Activated CD4-positive, alpha-beta memory T cell treated with anti-CD3 and anti-CD28 coated beads, Interleukin-2, amount 10 ng/mL, durations not matched to agents 7 days and 5 days (primary cell): ENCODE measurements around the gene RAI14. TPM values are rescaled to one million over a fixed set of nuclear protein-coding genes. Genes with fewer than 3 reads are reported as not detected.

ENCODE experiments used
- CTCF ChIA-PET: fragments of 350-600 bp; sonication (Branson Sonifier 250); formaldehyde crosslinking; loops from one replicate; lab custom pipeline; 2021; ENCODE audit warnings: antibody characterized with exemption, inconsistent platforms; lab: Charles Lee
- POLR2A ChIA-PET: fragments of 350-600 bp; sonication (Branson Sonifier 250); formaldehyde crosslinking; loops from one replicate; lab custom pipeline; 2021; ENCODE audit warnings: antibody characterized with exemption; lab: Charles Lee
- DNase-seq: peaks from one replicate; pipeline ENCODE4 v3.0.0-alpha.2; 2020
- H3K27ac Mint-ChIP-seq: one replicate; pipeline ENCODE4 v1.8.0; 2021; ENCODE audit warnings: mild to moderate bottlenecking, mixed read lengths
- H3K27me3 Mint-ChIP-seq: one replicate; pipeline ENCODE4 v1.8.0; 2021; ENCODE audit warnings: mixed read lengths
- H3K36me3 Mint-ChIP-seq: one replicate; pipeline ENCODE4 v1.8.0; 2021; ENCODE audit warnings: low read depth, mixed read lengths
- H3K4me1 Mint-ChIP-seq: one replicate; pipeline ENCODE4 v1.8.0; 2021; ENCODE audit warnings: mixed read lengths
- H3K4me3 Mint-ChIP-seq: one replicate; pipeline ENCODE4 v1.8.0; 2021; ENCODE audit warnings: mild to moderate bottlenecking, mixed read lengths
- H3K9me3 Mint-ChIP-seq: one replicate; pipeline ENCODE4 v1.8.0; 2021; ENCODE audit warnings: mixed read lengths
- total RNA-seq, 2 experiments: library from RNA; stranded (reverse); gene quantifications; one replicate each; pipeline ENCODE4 v1.2.3, GENCODE V29; 2021

Gene RAI14
- total RNA-seq, 2 experiments from 2014 or later = 0.76 to 1.0 TPM

DNA sequence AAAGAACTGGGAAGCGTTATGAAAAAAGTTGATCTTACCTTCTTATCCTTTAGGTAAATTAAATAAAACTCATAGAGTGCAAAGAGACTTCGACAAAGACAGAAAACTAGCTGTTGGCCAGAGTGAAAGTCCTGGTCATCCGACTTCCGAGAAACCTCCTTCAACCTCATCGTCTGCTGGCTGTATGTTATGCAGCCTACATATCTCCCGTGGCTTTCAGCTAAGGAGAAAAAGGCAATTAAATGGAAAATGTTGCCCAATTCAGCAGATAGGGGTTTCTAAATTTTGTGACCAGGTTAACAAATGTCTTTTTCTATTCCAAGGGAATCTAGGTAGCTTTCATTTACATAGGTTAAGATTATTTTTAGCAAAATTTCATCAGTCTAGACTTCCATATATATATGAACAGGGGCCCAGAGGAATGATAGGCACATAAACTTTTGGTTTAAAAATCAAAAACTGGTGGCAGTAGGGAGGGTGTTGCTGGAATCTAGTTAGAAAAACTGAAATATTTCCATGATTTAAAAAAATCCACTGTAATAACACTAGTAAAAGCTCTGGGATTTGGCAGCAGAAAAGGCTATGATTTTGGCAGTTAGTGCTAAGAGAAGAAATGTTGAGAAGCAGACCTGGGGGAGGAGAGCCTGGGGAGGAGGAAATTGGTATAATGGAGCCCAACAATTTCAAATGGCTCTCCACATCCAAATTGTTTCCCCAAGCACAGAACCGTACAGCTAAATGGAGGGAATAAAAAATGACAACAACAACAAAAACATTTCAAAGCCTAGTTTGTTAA lies 32.1 kb downstream of the RAI14 start:
- Mint-ChIP-seq H3K27ac (no peak overlapping the region), H3K36me3 (no peaks in the 10 kb centered on the region)

DNA sequence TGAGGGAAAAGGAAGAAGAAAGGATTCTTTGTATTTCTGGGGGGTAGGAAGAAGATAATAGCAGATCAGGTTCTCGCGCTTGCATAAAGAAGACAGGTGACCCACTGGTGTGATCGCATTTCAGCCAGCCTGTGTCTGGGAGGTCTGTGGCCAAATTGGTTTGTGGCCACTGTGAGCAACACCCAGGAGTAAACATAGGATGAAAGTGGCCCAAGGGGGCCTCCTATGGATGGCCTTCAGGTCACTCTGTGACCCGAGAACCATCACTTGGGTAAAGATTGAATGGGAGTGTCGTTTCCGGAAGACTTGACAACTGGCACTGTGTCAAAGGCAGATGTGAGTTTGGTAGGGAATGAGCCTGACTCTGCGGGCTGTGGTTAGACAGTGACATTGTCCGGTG lies 34.2 kb downstream of the RAI14 start:
- Mint-ChIP-seq H3K27me3 (no peaks in the 10 kb centered on the region), H3K9me3 (no peaks in the 10 kb centered on the region), H3K36me3 (no peaks in the 10 kb centered on the region), H3K4me3 (no peak overlapping the region), H3K27ac (no peak overlapping the region), H3K4me1 (no peaks in the 10 kb centered on the region)
- CTCF ChIA-PET = no interaction called here
- POLR2A ChIA-PET = no interaction called here
- DNase-seq = no peak

More for the DNA sequence above, 32.1 kb downstream of the RAI14 start:
- no peak for DNase-seq
- Mint-ChIP-seq H3K27me3 (no peaks in the 10 kb centered on the region), H3K4me1 (no peaks in the 10 kb centered on the region), H3K9me3 (no peaks in the 10 kb centered on the region), H3K4me3 (no peak overlapping the region)
- ChIA-PET POLR2A (no interaction called here), CTCF (interaction anchor here (1.4 kb wide), 1 partner anchor 202 kb away, joined by 3 read pairs; no protein-coding TSS in a partner anchor)

DNA sequence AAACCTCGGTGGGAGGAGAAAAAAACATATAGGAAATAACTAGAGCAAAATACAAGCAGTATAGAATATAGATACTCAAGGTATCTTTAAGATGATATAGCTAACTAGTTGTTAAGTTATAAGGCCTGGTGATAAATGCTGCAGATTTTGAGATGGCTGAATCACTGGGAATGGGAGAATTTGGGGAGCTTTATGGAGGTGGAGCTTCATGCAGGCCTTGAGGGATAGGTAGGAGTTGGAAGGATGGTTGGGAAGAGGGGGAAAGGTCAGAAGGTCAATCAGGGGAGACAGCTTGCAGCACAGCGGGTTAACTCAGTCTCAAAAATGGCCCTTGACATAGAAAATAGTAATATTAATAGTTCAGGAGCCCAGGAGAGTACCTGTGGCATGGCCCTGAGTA lies 34.8 kb downstream of the RAI14 start:
- ChIA-PET CTCF (no interaction called here), POLR2A (no interaction called here)
- Mint-ChIP-seq H3K9me3 (no peaks in the 10 kb centered on the region), H3K4me1 (peaks cover 2% of the 10 kb centered on the region), H3K36me3 (no peaks in the 10 kb centered on the region), H3K27me3 (no peaks in the 10 kb centered on the region), H3K27ac (no peak overlapping the region), H3K4me3 (no peak overlapping the region)
- DNase-seq = no peak

DNA sequence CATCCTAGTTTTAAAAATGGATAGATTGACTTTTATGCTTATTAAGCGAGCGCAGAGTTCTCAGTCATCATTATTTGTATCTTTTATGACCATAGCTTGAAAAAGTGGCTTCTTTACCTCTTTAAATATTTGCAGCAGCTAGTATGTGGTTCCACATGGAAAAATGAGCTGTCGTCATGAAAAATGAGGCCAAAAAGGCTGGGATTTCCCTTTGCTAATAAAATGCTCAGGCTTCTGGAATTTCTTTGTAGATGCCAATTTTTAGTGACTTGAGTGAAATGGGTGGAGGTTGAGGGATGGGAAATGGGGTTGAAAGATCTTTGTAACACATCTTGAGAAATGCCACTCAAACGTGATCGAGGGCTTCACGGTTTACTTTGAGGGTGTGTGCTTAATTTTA lies 35.2 kb downstream of the RAI14 start:
- Mint-ChIP-seq H3K9me3 (no peaks in the 10 kb centered on the region), H3K27ac (no peak overlapping the region), H3K27me3 (no peaks in the 10 kb centered on the region), H3K4me1 (peaks cover 3% of the 10 kb centered on the region), H3K36me3 (no peaks in the 10 kb centered on the region), H3K4me3 (no peak overlapping the region)
- ChIA-PET POLR2A (no interaction called here), CTCF (no interaction called here)
- no peak for DNase-seq

DNA sequence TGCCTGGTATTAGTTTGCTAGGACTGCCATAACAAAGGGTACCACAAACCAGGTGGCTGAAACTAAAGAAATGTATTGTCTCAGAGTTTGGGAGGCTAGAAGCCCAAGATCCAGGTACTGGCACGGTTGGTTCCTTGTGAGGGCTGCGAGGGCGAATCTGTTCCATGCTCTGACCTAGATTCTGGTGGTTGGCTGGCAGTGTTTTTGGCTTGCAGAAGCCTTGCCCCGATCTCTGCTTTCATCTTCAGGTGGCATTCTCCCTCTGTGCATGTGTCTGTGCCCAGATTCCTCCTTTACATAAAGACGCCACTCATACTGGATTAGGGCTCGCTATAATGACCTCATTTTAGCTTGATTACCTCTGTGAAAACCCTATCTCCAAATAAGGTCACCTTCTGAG lies 36.7 kb downstream of the RAI14 start:
- Mint-ChIP-seq H3K36me3 (no peaks in the 10 kb centered on the region), H3K9me3 (no peaks in the 10 kb centered on the region), H3K27ac (no peak overlapping the region), H3K27me3 (no peaks in the 10 kb centered on the region), H3K4me1 (peaks cover 3% of the 10 kb centered on the region), H3K4me3 (no peak overlapping the region)
- DNase-seq = no peak
- ChIA-PET CTCF (no interaction called here), POLR2A (no interaction called here)

DNA sequence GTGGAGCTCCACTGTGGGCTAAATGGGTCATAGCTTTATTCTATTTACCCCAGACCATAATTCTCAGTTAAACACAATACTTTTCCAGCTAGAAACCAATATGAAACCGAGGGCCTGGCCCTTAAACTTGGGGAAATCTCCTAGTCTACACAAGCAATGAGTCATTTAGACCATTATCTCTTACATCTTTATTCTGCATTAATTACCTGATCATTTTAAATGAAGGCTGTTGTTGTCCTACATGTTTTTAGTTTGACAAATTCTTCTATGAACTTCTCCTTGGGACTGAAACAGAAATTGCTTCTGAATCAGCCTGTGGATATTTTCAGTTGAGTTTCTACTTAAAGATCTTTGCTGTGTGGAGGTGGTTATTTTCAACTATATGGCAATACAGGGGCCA lies 37.9 kb downstream of the RAI14 start:
- DNase-seq = no peak
- Mint-ChIP-seq H3K36me3 (no peaks in the 10 kb centered on the region), H3K9me3 (no peaks in the 10 kb centered on the region), H3K4me3 (no peak overlapping the region), H3K27me3 (no peaks in the 10 kb centered on the region), H3K4me1 (peaks cover 3% of the 10 kb centered on the region), H3K27ac (no peak overlapping the region)
- POLR2A ChIA-PET = no interaction called here
- CTCF ChIA-PET = no interaction called here

DNA sequence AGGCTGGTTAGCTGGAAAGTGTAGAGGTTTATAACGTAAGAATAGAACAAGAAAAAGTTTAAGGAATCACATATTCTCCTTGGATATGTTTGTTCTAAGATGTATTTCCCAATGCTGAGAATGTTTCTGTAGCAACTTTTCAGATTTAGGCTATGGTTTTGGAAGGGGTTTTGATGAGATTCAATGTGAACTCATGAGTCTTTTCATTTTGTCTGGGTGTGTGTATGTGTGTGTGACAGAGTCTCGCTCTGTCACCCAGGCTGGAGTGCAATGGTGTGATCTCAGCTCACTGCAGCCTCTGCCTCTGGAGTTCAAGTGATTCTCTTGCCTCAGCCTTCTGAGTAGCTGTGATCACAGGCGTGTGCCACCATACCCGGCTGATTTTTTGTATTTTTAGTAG lies 38.6 kb downstream of the RAI14 start:
- Mint-ChIP-seq H3K9me3 (no peaks in the 10 kb centered on the region), H3K4me1 (peaks cover 3% of the 10 kb centered on the region), H3K27ac (no peak overlapping the region), H3K27me3 (no peaks in the 10 kb centered on the region), H3K36me3 (no peaks in the 10 kb centered on the region), H3K4me3 (no peak overlapping the region)
- CTCF ChIA-PET = no interaction called here
- DNase-seq = no peak
- POLR2A ChIA-PET = no interaction called here

DNA sequence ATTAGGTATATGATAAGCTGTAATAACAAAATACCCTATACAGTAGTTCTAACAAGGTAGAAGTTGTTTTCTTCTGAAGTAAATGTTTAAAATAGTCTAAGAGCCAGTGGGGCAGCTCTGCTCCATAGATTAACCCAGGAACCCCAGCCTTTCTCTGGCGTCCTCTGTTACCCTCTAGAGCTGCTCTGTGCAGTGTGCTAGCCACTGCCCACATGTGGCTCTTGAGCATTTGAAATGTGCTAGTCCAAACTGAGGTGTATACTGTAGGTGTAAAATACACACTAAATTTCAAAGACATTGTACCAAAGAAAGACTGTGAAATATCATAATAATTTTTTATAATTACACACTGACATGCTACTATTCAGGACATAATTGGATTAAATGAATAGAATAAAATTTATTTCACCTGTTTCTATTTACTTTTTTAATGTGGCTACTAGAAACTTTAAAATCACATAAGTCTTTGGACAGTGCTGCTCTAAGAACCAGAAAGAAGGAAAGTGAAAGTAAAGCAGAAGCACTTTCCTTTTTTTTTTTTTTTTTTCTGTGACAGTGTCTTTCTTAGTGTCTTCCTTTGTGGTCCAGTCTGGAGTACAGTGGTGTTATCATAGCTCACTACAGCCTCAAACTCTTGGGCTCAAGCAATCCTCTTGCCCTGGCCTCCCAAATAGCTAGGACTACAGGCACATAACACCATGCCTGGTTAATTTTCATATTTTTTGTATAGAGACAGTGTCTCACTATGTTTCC lies 39.3 kb downstream of the RAI14 start:
- no peak overlapping the region for H3K4me3 Mint-ChIP-seq
- H3K4me1 Mint-ChIP-seq = peaks cover 3% of the 10 kb centered on the region
- ChIA-PET CTCF (no interaction called here), POLR2A (no interaction called here)
- H3K9me3 Mint-ChIP-seq = no peaks in the 10 kb centered on the region
- no peak for DNase-seq
- H3K27ac Mint-ChIP-seq = no peak overlapping the region
- H3K36me3 Mint-ChIP-seq = no peaks in the 10 kb centered on the region
- no peaks in the 10 kb centered on the region for H3K27me3 Mint-ChIP-seq

DNA sequence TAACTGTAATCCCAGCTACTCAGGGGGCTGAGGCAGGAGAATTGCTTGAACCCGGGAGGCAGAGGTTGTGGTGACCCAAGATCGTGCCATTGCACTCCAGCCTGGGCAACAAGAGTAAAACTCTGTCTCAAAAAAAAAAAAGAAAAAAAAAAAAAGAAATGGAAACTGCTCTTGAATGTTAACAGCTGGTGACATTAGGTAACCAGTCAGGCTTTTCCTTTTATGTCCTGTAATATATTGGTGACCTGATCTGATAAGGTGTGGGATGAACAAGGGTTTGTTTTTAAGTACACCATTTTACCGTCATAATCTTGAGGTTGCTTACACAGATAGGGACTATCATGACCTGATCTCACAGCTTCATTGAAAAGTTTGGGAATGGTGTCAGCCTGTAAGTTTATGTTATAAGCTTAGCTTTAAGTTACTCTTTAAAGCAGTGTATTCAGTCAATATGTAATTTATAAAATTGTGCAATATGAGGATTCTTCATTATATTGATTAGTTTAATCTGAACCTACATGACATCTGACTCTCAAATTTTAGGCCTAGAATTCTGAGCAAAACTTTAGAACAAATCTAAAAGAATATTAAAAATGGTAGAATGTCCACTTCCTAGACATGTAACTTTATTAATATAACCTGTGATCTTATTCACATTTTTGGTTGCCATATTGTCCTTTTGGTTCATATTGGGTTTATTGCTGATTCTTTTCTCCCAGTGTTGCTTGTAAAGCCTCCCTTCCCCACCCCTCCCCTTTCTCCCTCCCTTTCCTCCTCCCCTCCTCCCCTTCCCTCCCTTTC lies 41.4 kb downstream of the RAI14 start:
- H3K4me3 Mint-ChIP-seq = no peak overlapping the region
- ChIA-PET CTCF (no interaction called here), POLR2A (no interaction called here)
- DNase-seq = no peak
- peaks cover 3% of the 10 kb centered on the region for H3K4me1 Mint-ChIP-seq
- H3K9me3 Mint-ChIP-seq = no peaks in the 10 kb centered on the region
- H3K27ac Mint-ChIP-seq = no peak overlapping the region
- H3K27me3 Mint-ChIP-seq = no peaks in the 10 kb centered on the region
- H3K36me3 Mint-ChIP-seq = no peaks in the 10 kb centered on the region

DNA sequence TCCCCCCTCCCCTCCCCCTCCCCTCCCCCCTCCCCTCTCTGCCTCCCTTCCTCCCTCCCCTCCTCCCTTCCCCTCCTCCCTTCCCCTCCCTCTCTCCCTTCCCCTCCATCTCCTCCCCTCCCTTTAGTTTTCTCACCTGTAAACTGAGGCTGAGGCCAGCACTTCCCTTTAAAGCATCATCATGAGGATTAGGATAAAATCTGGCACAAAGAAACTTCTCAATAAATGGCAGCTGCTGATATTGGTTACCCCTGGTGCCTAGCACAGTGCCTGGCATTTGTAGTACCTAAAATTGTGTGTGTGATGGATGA lies 41.9 kb downstream of the RAI14 start:
- peaks cover 3% of the 10 kb centered on the region for H3K4me1 Mint-ChIP-seq
- H3K36me3 Mint-ChIP-seq = no peaks in the 10 kb centered on the region
- no peak overlapping the region for H3K27ac Mint-ChIP-seq
- ChIA-PET CTCF (no interaction called here), POLR2A (no interaction called here)
- H3K9me3 Mint-ChIP-seq = no peaks in the 10 kb centered on the region
- no peak overlapping the region for H3K4me3 Mint-ChIP-seq
- H3K27me3 Mint-ChIP-seq = no peaks in the 10 kb centered on the region
- no peak for DNase-seq

DNA sequence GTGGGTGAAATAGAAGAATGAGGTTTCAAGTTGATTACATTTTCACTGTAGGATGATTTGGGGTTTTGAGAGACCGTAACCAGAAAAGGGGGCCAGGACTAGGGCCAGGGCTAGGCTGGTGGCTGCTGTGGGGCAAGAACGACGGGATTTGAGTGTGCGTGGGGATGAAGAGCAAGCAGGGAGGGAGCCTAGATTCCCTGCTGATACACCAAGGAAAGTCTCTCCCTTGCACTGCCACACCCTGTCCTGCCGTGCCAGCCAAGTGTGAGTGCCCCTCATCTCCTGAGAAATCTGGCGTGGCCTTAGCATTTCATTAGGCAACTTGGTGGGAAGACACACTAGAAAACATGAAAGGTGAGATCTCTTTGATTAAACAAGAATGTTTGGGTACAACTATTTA lies 42.6 kb downstream of the RAI14 start:
- no peak for DNase-seq
- H3K27ac Mint-ChIP-seq = no peak overlapping the region
- ChIA-PET POLR2A (no interaction called here), CTCF (no interaction called here)
- H3K4me3 Mint-ChIP-seq = no peak overlapping the region
- H3K27me3 Mint-ChIP-seq = no peaks in the 10 kb centered on the region
- no peaks in the 10 kb centered on the region for H3K9me3 Mint-ChIP-seq
- peaks cover 3% of the 10 kb centered on the region for H3K4me1 Mint-ChIP-seq
- H3K36me3 Mint-ChIP-seq = no peaks in the 10 kb centered on the region

DNA sequence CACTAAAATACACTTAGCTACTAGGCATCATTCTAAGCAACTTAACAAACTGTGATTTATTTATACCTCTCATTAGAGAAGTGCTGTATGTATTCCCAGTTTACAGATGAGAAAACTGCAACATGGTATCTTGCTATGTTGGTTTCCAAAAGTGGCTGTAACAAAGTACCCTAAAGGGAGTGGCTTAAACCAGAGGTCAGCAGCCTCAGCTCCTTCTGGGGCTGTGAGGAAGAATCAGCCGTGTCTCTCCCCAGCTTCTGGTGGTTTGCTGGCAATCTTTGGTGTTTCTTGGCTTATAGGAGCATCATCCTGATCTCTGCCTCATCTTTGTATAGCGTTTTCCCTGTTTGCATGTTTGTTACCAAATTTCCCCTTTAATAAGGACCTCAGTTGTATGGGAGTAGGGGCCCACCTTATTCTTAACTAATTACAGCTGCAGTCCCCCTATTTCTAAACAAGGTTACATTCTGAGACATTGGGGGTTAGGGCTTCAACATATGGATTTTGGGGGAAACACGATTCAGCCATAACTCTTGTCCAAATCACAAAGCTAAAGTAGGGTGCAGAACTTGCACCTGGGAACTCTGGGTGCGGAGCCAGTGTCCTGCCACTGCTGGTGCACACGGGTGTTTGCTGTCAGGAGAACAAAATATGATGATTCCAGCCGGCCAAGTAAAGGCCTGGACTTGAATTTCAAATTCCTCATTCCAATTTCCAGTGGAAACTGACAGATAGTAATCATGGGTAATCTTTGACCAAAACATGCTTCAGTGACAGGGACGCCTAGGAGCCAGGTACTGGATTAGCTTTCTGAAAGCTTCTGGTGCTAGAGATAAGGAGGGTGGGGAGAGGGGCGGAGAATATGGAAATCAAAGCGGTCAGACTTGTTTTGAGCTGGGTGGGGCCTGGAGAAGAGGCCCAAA lies 43.3 kb downstream of the RAI14 start:
- peaks cover 3% of the 10 kb centered on the region for H3K4me1 Mint-ChIP-seq
- ChIA-PET POLR2A (no interaction called here), CTCF (interaction anchor here (0.5 kb wide), 1 partner anchor 22 kb away, joined by 3 read pairs; no protein-coding TSS in a partner anchor)
- no peaks in the 10 kb centered on the region for H3K36me3 Mint-ChIP-seq
- no peaks in the 10 kb centered on the region for H3K27me3 Mint-ChIP-seq
- no peaks in the 10 kb centered on the region for H3K9me3 Mint-ChIP-seq
- no peak overlapping the region for H3K4me3 Mint-ChIP-seq
- no peak for DNase-seq
- H3K27ac Mint-ChIP-seq = no peak overlapping the region
